Gastroesophageal sphincter (tissue), 3 donors: Measurements from ENCODE around the gene ITPKB.

ENCODE experiments used
- POLR2A ChIP-seq, 2 donors: fragments of 450-650 bp; IDR thresholded peaks; one replicate each; pipeline ENCODE4 v1.6.1; 2017; ENCODE audit warnings: antibody characterized with exemption in 2 of 2, mild to moderate bottlenecking in 2 of 2, moderate library complexity in 1 of 2
- POLR2AphosphoS5 ChIP-seq: sonication (generic); formaldehyde crosslinking; IDR thresholded peaks from one replicate; pipeline ENCODE4 v1.6.1; 2017; ENCODE audit warnings: antibody characterized with exemption
- TF ChIP-seq, protein P1 (sequence below), 4 experiments: fragments of 200-600 bp in 2 of 4; fragments of 450-650 bp in 2 of 4; sonication (generic) in 1 of 4; IDR thresholded peaks; one replicate each; pipeline ENCODE4 v1.5.1; 2017 to 2019; ENCODE audit warnings: antibody characterized with exemption in 4 of 4, mild to moderate bottlenecking in 2 of 4, moderate library complexity in 2 of 4

DNA sequence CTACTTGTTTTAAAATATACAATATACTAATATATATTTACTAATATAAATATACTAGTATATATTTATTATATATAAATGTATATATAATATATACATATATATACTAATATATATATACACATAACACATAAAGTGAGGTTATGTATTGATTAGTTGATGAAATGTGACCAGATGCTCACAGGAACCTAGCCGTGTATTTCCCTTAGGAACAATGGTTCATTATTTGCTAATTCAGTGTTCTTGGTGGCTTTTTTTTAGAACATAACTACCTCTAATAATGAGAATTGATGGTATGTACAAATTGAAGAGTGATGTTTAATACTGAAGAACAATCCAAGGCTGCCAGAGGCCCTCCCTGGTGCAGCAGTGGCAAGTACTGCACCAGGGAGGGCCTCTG, 37.9 kb upstream of the ITPKB start:
- TF ChIP-seq, protein P1, sequence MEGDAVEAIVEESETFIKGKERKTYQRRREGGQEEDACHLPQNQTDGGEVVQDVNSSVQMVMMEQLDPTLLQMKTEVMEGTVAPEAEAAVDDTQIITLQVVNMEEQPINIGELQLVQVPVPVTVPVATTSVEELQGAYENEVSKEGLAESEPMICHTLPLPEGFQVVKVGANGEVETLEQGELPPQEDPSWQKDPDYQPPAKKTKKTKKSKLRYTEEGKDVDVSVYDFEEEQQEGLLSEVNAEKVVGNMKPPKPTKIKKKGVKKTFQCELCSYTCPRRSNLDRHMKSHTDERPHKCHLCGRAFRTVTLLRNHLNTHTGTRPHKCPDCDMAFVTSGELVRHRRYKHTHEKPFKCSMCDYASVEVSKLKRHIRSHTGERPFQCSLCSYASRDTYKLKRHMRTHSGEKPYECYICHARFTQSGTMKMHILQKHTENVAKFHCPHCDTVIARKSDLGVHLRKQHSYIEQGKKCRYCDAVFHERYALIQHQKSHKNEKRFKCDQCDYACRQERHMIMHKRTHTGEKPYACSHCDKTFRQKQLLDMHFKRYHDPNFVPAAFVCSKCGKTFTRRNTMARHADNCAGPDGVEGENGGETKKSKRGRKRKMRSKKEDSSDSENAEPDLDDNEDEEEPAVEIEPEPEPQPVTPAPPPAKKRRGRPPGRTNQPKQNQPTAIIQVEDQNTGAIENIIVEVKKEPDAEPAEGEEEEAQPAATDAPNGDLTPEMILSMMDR (IDR thresholded peaks at IDR 0.05) = no peak
- TF ChIP-seq POLR2A (IDR thresholded peaks at IDR 0.05) (no peak), POLR2AphosphoS5 (no peak)
